GM12865 (cell line): ENCODE results near the gene ALDH1A3.

Experiments
- DNase-seq: peaks from one replicate; pipeline ENCODE4 v3.0.0; 2010; ENCODE audit warnings: low read depth
- H3K4me3 ChIP-seq: 2 replicates; pipeline ENCODE4 v1.5.1; 2011; ENCODE audit warnings: mild to moderate bottlenecking, low read depth, low read length, control low read depth
- CTCF ChIP-seq: IDR thresholded peaks from 2 replicates; pipeline ENCODE4 v1.5.1; 2011; ENCODE audit warnings: low read length, control low read depth, low read depth, inconsistent platforms; ENCODE audit not compliant: insufficient read depth; ENCODE audit errors: missing control alignments

ALDH1A3 gene

GRCh38 chr15:100859970-100860828 is 19.4 kb upstream of the ALDH1A3 start:
- H3K4me3 ChIP-seq, result no peak overlapping the region
- no peak for TF ChIP-seq CTCF
- DNase-seq, result no peak

- DNase-seq, result no peak
- no peak for TF ChIP-seq CTCF
- H3K4me3 ChIP-seq, result no peak overlapping the region
Observed at GRCh38 chr15:100860829-100861510, 18.7 kb upstream of the ALDH1A3 start.

GRCh38 chr15:100861511-100861991 is 18.1 kb upstream of the ALDH1A3 start:
- no peak overlapping the region for H3K4me3 ChIP-seq
- DNase-seq, result no peak
- TF ChIP-seq CTCF, result no peak

GRCh38 chr15:100862162-100862561 is 17.5 kb upstream of the ALDH1A3 start:
- H3K4me3 ChIP-seq, result no peak overlapping the region
- no peak for TF ChIP-seq CTCF
- DNase-seq, result no peak

- no peak for DNase-seq
- no peak overlapping the region for H3K4me3 ChIP-seq
- TF ChIP-seq CTCF, result no peak
Observed at GRCh38 chr15:100863075-100863795, 16.4 kb upstream of the ALDH1A3 start.

GRCh38 chr15:100863796-100864267 is 15.8 kb upstream of the ALDH1A3 start:
- no peak for DNase-seq
- TF ChIP-seq CTCF, result no peak
- no peak overlapping the region for H3K4me3 ChIP-seq
